Nephron (organoid): ENCODE measurements around the gene WDR45.

Source experiments
- H3K27ac Mint-ChIP-seq, 3 experiments: 2 replicates each; pipeline ENCODE4 v1.8.0; 2020; ENCODE audit warnings: mixed read lengths in 3 of 3, mild to moderate bottlenecking in 2 of 3, moderate library complexity in 1 of 3
- H3K27me3 Mint-ChIP-seq: 2 replicates; pipeline ENCODE4 v1.8.0; 2021; ENCODE audit warnings: low read depth, mild to moderate bottlenecking, moderate library complexity, mixed read lengths
- H3K36me3 Mint-ChIP-seq: 2 replicates; pipeline ENCODE4 v1.8.0; 2020; ENCODE audit warnings: low read depth, mixed read lengths
- H3K4me1 Mint-ChIP-seq: 2 replicates; pipeline ENCODE4 v1.8.0; 2020; ENCODE audit warnings: mixed read lengths
- H3K4me3 Mint-ChIP-seq, 3 experiments: 2 replicates each; pipeline ENCODE4 v1.8.0; 2020; ENCODE audit warnings: mild to moderate bottlenecking in 3 of 3, mixed read lengths in 3 of 3, moderate library complexity in 2 of 3
- H3K9me3 Mint-ChIP-seq: 2 replicates; pipeline ENCODE4 v1.8.0; 2020; ENCODE audit warnings: mixed read lengths
- TF ChIP-seq, protein P1 (sequence below), 3 experiments: fragments of 200-600 bp; sonication (generic); IDR thresholded peaks; one replicate each; pipeline ENCODE4 v1.5.0; 2021; ENCODE audit warnings: antibody characterized with exemption in 3 of 3; ENCODE audit not compliant: unreplicated experiment in 3 of 3

WDR45 gene

DNA sequence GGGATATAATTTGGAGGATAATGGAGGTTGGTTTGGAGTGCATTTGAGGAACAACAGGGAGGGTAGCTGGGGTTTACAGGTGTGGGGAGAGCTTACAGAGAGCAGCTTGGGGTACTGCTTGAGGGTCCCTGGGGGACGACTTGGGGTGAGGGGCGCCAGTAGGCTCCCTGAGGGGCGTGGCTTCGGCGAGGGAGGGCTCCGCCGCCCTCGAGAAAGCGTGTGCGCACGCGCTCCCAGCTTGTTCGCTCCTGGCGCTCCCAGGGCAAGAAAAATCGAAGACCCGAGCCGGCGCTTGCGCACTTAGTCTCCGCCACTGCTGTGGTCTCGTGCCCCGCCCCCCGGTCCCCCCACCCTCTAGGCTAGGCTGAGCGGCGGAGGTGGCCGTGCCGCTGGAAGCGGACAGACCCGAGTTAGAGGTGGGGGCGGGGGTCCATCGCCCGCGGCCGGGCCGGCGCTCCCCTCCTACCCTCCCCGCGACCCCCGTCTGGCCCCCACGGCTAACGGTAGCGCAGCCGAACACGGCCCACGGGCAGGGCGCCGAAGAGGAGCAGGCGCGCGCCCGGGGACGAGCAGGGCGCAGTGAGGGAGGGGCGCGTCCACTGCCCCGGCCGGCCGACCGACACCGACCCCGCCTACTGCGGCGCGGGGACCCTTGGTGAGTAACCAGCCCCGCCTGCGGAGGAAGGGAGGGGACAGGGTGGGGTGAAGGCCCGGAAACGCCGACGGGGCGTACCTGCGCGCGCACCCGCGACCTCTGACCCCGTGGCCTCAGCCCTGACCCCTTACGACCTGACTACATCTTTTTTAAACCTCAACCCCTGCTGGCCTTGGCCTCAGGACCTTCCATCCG lies 26.2 kb downstream of the WDR45 start:
- Mint-ChIP-seq H3K4me1 (no peaks in the 10 kb centered on the region), H3K27ac (peak overlapping the region; percentile 41 to 87 (median 79))

DNA sequence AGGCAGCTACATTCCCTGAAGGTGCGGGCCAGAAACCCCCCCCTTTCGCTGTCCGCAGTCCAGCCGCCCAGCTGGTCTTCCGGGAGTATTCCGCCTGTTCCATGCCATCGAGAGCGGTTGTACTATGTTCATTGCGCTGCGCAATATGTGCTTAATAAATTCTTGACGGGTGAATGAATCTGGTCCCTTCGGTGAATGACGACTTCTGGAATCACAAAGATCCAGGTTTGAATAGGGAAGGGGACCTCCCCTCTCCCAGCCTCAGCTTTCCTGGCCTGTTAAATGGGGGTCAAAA lies 35.8 kb downstream of the WDR45 start:
- no peaks in the 10 kb centered on the region for H3K27me3 Mint-ChIP-seq
- H3K9me3 Mint-ChIP-seq = peaks cover 17% of the 10 kb centered on the region
- H3K36me3 Mint-ChIP-seq = peaks cover 7% of the 10 kb centered on the region
- H3K4me1 Mint-ChIP-seq = peaks cover 22% of the 10 kb centered on the region
- TF ChIP-seq, protein P1, sequence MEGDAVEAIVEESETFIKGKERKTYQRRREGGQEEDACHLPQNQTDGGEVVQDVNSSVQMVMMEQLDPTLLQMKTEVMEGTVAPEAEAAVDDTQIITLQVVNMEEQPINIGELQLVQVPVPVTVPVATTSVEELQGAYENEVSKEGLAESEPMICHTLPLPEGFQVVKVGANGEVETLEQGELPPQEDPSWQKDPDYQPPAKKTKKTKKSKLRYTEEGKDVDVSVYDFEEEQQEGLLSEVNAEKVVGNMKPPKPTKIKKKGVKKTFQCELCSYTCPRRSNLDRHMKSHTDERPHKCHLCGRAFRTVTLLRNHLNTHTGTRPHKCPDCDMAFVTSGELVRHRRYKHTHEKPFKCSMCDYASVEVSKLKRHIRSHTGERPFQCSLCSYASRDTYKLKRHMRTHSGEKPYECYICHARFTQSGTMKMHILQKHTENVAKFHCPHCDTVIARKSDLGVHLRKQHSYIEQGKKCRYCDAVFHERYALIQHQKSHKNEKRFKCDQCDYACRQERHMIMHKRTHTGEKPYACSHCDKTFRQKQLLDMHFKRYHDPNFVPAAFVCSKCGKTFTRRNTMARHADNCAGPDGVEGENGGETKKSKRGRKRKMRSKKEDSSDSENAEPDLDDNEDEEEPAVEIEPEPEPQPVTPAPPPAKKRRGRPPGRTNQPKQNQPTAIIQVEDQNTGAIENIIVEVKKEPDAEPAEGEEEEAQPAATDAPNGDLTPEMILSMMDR (IDR thresholded peaks at IDR 0.05; ENCODE audit: unreplicated experiment in 3 of 3) = no peak
- peak overlapping the region; percentile 92 to 97 (median 97) for H3K4me3 Mint-ChIP-seq
- H3K27ac Mint-ChIP-seq = peak overlapping the region; percentile 82 to 95 (median 91)

More for the DNA sequence above, 26.2 kb downstream of the WDR45 start:
- H3K9me3 Mint-ChIP-seq = peaks cover 29% of the 10 kb centered on the region
- TF ChIP-seq, protein P1 (IDR thresholded peaks at IDR 0.05; ENCODE audit: unreplicated experiment in 3 of 3) = no peak
- H3K36me3 Mint-ChIP-seq = peaks cover 13% of the 10 kb centered on the region
- peak overlapping the region; percentile 90 to 91 (median 90) for H3K4me3 Mint-ChIP-seq
- no peaks in the 10 kb centered on the region for H3K27me3 Mint-ChIP-seq

DNA sequence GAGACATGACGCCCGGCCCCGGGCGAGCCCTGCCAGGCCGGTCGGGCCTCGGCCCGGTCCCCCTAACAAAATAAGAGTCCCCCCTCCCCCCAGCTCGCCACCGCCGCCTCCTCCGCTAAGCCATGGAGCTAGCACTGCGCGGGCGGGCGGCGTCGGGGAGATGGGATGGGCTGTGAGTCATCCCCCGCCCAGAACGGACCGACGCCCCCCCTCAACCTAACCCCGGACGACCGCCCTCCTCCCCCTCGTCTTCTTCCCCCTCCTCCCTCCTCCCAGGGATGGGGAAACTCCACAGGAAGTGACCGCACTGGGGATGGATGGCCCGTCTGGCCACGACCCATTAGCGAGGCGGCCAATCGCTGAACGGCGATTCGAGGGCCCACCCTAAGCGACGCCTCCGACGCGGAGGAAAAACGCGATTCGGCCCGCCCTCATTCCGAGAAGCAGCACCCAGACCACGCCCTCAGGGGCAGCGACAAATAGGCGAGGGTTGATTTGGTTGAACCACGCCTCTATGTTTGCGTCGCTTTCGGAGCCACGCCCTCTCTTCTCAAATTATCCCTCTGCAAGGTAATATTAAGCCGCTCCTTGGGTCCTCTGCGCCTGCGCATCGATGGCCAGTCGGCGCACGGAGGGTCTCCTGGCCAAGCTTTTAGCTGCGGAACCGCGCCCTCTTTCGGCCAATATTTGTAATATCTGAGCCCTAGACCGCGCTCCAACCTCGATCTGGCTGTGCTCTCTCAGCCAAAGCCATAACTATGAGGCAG lies 36.3 kb downstream of the WDR45 start, which contains the start of gene TFE3:
Gene TFE3, minus strand, starts transcription at position 138 of the 767 bp plus-strand sequence. Its CDS starts 131 bp downstream, at position 7.
- peak within 1 kb of the TSS; percentile 92 to 97 (median 97) for H3K4me3 Mint-ChIP-seq
- no peaks in the 10 kb centered on the region for H3K27me3 Mint-ChIP-seq
- H3K4me1 Mint-ChIP-seq = peaks cover 22% of the 10 kb centered on the region
- TF ChIP-seq, protein P1 (IDR thresholded peaks at IDR 0.05; ENCODE audit: unreplicated experiment in 3 of 3) = peak; percentile 53 to 60 (median 58)
- H3K36me3 Mint-ChIP-seq = peaks cover 13% of the 10 kb centered on the region
- peak within 1 kb of the TSS; percentile 94 to 95 (median 94) for H3K27ac Mint-ChIP-seq
- H3K9me3 Mint-ChIP-seq = peaks cover 19% of the 10 kb centered on the region

- no peaks in the 10 kb centered on the region for H3K27me3 Mint-ChIP-seq
- peaks cover 21% of the 10 kb centered on the region for H3K9me3 Mint-ChIP-seq
- peak overlapping the region; percentile 92 to 97 (median 97) for H3K4me3 Mint-ChIP-seq
- TF ChIP-seq, protein P1 (IDR thresholded peaks at IDR 0.05; ENCODE audit: unreplicated experiment in 3 of 3) = no peak
- peaks cover 18% of the 10 kb centered on the region for H3K36me3 Mint-ChIP-seq
- peaks cover 22% of the 10 kb centered on the region for H3K4me1 Mint-ChIP-seq
- peak overlapping the region; percentile 94 to 95 (median 94) for H3K27ac Mint-ChIP-seq
Observed at GRCh38 chrX:49042581-49043219, 37.0 kb downstream of the WDR45 start.

DNA sequence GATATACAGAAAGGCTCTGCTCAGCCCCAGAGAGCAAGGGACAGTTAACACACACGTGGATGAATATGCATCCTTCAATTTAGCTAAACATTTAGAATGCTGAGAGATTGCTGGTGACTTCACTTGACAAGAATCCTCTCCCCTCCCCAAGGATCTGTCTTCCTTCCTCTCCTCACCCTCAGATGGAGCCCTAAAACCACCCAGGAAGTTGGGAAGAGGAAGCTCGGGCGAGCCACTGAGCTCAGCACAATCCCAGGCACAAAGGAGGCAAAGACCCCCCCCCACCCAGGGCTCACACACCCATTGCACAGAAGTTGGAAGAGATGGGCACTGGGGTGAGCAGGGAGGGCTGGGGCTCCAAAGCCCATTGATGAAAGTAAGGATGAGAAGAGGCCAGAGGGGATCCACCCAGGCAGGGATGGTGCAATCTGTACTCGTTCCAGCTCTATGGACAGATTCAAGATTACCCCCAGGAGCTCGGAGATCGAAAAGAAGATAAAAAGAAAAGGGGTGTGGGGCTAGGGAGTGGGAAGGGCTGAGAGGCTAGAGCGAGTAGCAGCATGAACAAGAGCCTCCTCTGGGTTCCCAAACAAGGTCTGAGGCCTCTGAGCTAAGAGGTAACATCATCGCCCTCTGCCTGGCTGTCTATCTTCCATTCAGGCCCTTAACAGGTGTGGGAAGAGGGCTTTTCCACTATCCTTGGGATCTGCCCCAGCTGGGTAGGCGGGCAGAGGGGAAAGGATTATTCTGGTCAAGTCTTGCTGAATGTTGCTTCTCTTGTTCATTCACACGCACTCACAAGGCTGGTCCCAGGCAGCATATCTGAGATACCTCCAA lies 37.7 kb downstream of the WDR45 start:
- Mint-ChIP-seq H3K4me1 (peaks cover 22% of the 10 kb centered on the region), H3K27ac (peak overlapping the region; percentile 94 to 95 (median 94)), H3K27me3 (no peaks in the 10 kb centered on the region), H3K36me3 (peaks cover 23% of the 10 kb centered on the region), H3K9me3 (peaks cover 18% of the 10 kb centered on the region), H3K4me3 (peak overlapping the region; percentile 92 to 97 (median 97))
- TF ChIP-seq, protein P1 (IDR thresholded peaks at IDR 0.05; ENCODE audit: unreplicated experiment in 3 of 3) = no peak
